Measurements from ENCODE around the gene PRDX3.
"Not testable (repeated sequence)": the region's sequence is repeated elsewhere in the genome, so short reads cannot be mapped to it uniquely, and the experiment has no call there.

PRDX3 gene

DNA sequence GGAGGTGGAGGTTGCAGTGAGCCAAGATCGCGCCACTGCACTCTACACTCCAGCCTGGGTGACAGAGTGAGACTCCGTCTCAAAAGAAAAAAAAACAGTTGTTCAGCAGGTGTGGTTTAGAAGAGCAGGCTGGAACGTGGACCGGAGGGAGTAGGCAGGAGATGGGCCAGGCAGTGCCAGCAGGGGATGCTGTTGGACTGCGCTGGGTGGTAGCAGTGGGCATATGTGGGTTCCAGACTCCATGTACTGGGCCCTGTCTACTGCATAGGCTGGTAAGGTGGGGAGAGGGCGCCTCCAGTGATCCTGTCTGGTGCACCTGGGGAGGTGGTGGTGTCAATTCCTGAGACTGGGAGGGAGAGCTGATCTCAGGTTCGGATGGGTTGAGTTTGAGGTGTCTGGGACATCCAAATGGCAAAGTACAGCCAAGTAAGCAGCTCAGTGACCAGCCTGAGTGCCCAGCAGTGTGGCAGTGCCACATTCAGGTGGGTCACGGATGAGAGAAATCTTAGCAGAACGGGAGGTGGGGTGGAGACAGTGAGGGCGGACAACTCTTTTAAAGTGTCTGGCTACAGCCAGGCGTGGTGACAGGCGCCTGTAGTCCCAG, 39.0 kb downstream of the PRDX3 start:
- peak; percentile 33 for DNase-seq (ENCODE audit: low read depth)
- H3K4me3 ChIP-seq (ENCODE audit: control insufficient read depth, low read depth, low read length), result no peak overlapping the region
- TF ChIP-seq, protein P1, sequence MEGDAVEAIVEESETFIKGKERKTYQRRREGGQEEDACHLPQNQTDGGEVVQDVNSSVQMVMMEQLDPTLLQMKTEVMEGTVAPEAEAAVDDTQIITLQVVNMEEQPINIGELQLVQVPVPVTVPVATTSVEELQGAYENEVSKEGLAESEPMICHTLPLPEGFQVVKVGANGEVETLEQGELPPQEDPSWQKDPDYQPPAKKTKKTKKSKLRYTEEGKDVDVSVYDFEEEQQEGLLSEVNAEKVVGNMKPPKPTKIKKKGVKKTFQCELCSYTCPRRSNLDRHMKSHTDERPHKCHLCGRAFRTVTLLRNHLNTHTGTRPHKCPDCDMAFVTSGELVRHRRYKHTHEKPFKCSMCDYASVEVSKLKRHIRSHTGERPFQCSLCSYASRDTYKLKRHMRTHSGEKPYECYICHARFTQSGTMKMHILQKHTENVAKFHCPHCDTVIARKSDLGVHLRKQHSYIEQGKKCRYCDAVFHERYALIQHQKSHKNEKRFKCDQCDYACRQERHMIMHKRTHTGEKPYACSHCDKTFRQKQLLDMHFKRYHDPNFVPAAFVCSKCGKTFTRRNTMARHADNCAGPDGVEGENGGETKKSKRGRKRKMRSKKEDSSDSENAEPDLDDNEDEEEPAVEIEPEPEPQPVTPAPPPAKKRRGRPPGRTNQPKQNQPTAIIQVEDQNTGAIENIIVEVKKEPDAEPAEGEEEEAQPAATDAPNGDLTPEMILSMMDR (conservative IDR thresholded peaks at IDR 0.05; ENCODE audit: control insufficient read depth, insufficient read depth, low read depth, low read length), result peak; percentile 62

DNA sequence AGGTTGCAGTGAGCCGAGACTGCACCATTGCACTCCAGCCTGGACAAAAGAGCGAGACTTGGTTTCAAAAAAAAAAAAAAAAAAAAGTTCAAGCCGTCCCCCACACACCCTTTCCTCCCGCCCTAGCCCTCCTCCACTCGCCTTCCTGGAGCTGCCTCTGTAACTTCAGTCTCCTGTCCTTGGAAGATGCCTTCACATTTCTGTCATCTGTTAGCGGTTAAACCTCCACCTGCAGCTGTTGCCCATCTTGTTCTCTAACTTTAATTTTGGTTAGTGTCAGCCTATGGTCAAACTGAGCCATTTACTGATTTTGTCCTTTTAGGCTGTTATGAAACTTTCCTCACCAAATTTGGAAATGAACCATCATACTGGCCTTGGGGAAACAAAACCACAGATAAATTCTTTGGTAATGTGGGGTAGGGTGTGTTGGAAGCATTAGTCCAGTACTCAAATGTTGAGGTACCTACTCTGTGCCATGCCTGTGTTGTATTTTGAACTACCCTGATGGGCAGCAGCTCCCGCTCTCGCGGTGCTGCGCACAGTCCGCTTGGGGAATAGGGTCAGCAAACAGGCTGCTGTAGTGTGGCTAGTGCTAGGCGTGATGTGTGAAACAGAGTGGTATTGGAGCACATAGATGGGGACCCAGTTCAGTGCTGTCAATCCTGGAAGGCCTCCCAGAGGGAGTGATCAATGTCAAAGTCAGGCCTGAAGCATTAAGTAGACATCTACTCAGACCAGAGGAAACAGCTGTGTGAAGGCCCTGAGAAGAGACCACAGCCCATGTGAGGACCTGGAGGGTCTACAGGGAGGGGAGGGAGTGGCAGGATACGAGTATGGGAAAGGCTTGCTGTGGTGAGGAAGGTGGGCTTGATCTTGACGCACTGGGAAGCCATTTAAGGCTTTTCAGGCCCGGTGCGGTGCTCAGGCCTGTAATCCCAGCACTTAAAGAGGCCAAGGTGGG, 40.0 kb downstream of the PRDX3 start:
- H3K4me3 ChIP-seq (ENCODE audit: control insufficient read depth, low read depth, low read length), result no peak overlapping the region
- peak; percentile 19 for DNase-seq (ENCODE audit: low read depth)
- TF ChIP-seq, protein P1 (conservative IDR thresholded peaks at IDR 0.05; ENCODE audit: control insufficient read depth, insufficient read depth, low read depth, low read length), result no peak

DNA sequence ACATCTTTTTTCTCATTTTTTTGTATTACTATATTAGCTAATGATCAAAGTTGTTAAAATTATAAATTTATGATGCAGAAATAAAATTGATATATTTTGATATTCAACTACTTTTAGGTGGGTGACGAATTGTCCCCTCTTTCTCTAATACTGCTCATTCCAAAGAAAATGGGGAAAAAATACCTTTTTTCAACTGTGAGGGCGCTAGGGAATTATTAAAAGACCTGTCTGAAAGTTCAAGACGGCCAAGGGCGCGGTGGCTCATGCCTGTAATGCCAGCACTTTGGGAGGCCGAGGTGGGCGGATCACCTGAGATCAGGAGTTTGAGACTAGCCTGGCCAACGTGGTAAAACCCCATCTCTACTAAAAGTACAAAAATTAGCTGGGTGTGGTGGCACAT, 40.7 kb downstream of the PRDX3 start:
- H3K4me3 ChIP-seq (ENCODE audit: control insufficient read depth, low read depth, low read length); DNase-seq (ENCODE audit: low read depth): not testable (repeated sequence)

DNA sequence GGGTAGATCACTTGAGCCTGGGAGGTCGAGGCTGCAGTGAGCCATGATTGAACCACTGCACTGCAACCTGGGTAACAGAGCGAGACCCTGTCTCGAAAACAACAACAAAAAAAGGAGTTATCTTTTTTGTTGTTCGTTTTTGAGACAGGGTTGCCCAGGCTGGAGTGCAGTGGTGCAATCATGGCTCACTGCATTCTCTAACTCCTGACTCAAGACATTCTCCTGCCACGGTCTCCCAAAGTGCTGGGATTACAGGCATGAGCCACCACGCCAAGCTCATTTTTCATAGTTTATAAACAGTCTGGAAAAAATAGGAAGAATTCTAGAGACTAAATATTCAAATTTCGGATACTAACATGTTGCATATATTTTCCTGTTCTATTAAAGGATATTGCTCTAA, 42.5 kb downstream of the PRDX3 start:
- H3K4me3 ChIP-seq (ENCODE audit: control insufficient read depth, low read depth, low read length), result no peak overlapping the region
- DNase-seq (ENCODE audit: low read depth), result peak; percentile 24
- TF ChIP-seq, protein P1 (conservative IDR thresholded peaks at IDR 0.05; ENCODE audit: control insufficient read depth, insufficient read depth, low read depth, low read length), result no peak

DNA sequence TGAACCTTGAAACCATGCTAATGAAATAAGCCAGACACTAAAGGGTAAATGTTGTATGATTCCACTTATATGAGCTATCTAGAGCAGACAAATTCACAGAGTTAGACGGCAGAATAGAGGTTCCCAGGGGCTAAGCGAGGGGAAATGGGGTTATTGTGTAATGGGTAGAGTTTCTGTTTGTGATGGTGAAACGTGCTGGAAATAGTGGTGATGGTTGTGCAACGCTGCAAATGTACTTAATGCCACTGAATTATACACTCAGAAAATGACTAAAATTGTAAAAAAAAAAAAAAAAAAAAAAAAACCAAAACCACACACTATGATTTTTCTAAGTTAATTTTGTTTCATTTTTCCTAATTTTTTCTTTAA, 43.1 kb downstream of the PRDX3 start:
- DNase-seq (ENCODE audit: low read depth), result peak; percentile 77
- H3K4me3 ChIP-seq (ENCODE audit: control insufficient read depth, low read depth, low read length), result no peak overlapping the region
- TF ChIP-seq, protein P1 (conservative IDR thresholded peaks at IDR 0.05; ENCODE audit: control insufficient read depth, insufficient read depth, low read depth, low read length), result no peak

DNA sequence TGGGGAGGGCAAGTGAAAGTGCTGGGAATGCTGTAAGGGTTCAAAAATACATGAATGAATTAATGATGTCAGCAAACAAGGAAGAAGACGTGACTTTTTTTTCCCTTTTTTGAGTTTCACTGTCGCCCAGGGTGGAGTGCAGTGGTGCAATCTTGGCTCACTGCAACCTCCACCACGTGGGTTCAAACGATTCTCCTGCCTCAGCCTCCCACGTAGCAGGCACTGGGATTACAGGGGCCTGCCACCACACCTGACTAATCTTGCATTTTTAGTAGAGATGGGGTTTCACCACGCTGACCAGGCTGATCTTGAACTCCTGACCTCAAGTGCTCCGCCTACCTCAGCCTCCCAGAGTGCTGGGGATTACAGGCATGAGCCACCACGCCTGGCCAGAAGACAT, 44.7 kb downstream of the PRDX3 start:
- TF ChIP-seq, protein P1 (conservative IDR thresholded peaks at IDR 0.05; ENCODE audit: control insufficient read depth, insufficient read depth, low read depth, low read length), result no peak
- H3K4me3 ChIP-seq (ENCODE audit: control insufficient read depth, low read depth, low read length), result no peak overlapping the region
- no peak for DNase-seq (ENCODE audit: low read depth)

All from fibroblast of mammary gland (primary cell).